Measurements from ENCODE around the gene PCDH19. TPM values are rescaled to one million over a fixed set of nuclear protein-coding genes. Genes with fewer than 3 reads are reported as not detected.
A peak's percentile ranks its signal among the peaks of the same experiment; 100 is the strongest.

The PCDH19 gene
- total and polyA plus RNA-seq, 12 donors, result 0.07 to 0.35 (median 0.14) TPM; not detected in 1

GRCh38 chrX:100418556-100418955, 8.5 kb upstream of the PCDH19 start:
- no peak overlapping the region for H3K4me3 ChIP-seq
- H3K9me3 ChIP-seq (replicated peaks in 1 of 3), result no peaks in the 10 kb centered on the region
- intact Hi-C loops (cut with DNase I), result no loop called here
- 51 to 73% (median 65%) methylated on average over 2 of the region's 2 CpGs for WGBS, 4 donors
- no peaks in the 10 kb centered on the region for H3K4me1 ChIP-seq (replicated peaks in 1 of 2)
- no peak overlapping the region for H3K27ac ChIP-seq
- H3K36me3 ChIP-seq (replicated peaks in 1 of 2), result no peaks in the 10 kb centered on the region
- peaks cover 26% of the 10 kb centered on the region for H3K27me3 ChIP-seq
- DNase-seq, result no peak
- TF ChIP-seq CTCF (IDR thresholded peaks at IDR 0.05) (no peak), POLR2A (IDR thresholded peaks at IDR 0.05) (no peak)

DNA sequence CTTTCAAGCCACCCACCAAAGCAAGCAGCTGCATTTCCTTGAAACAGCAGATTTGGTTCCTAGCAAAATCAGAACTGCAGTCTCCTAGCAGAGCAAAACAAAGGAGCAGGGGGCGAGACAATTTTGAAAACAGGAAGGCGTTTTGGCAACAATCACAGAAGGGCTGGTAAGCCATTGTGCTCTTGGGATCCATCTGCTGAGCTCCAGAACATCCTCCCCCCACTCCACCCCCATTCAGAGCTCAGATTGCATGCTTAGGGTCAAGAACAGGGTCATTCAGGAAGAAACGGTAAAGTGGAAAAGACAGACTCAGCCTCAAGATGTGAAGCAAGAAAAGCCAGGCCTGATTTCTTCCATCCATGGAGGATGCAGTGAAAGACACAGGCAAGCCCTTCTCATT, 7.6 kb upstream of the PCDH19 start:
- WGBS, 4 donors, result 27 to 45% (median 37%) methylated on average over 3 of the region's 3 CpGs
- H3K27ac ChIP-seq, result no peak overlapping the region

DNA sequence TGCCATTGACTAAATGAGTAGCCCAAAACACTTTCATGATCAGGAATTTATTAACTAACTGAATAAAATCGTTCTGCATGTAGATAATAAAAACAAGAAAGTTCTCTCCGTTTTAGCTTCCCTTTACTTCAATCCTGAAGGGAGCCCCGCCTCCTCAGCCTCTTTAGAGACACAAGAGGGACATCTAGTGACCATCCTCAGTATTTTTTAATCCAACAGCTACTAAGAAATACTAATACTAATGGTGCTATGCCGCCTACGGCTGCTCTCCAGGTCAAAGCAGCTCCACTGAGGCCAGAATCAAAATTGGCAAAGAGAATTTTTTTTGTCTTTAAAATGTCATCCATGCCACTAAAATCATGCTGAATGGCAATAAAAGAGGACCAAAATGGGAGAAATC, 3.2 kb upstream of the PCDH19 start:
- H3K4me3 ChIP-seq, result no peak overlapping the region
- H3K27me3 ChIP-seq, result peaks cover 63% of the 10 kb centered on the region
- no peak for TF ChIP-seq POLR2A (IDR thresholded peaks at IDR 0.05)
- TF ChIP-seq CTCF (IDR thresholded peaks at IDR 0.05), result peak; percentile 31 to 67 (median 48)
- peaks cover 0 to 3% of the 10 kb centered on the region in 2 donors for H3K4me1 ChIP-seq (replicated peaks in 1 of 2)
- H3K36me3 ChIP-seq (replicated peaks in 1 of 2), result no peaks in the 10 kb centered on the region
- WGBS, 4 donors, result 0 to 5% (median 2%) methylated on average over 5 of the region's 5 CpGs
- no peaks in the 10 kb centered on the region for H3K9me3 ChIP-seq (replicated peaks in 1 of 3)
- intact Hi-C loops (cut with DNase I), result no loop called here
- no peak overlapping the region for H3K27ac ChIP-seq
- peak; percentile 30 to 71 (median 59) for DNase-seq

More for the DNA sequence above, 7.6 kb upstream of the PCDH19 start:
- H3K4me3 ChIP-seq, result no peak overlapping the region
- TF ChIP-seq POLR2A (IDR thresholded peaks at IDR 0.05) (no peak), CTCF (IDR thresholded peaks at IDR 0.05) (no peak)
- no peaks in the 10 kb centered on the region for H3K36me3 ChIP-seq (replicated peaks in 1 of 2)
- no peaks in the 10 kb centered on the region for H3K4me1 ChIP-seq (replicated peaks in 1 of 2)
- no peak for DNase-seq
- intact Hi-C loops (cut with DNase I), result no loop called here
- peaks cover 34% of the 10 kb centered on the region for H3K27me3 ChIP-seq
- no peaks in the 10 kb centered on the region for H3K9me3 ChIP-seq (replicated peaks in 1 of 3)

- H3K9me3 ChIP-seq (replicated peaks in 1 of 3), result no peaks in the 10 kb centered on the region
- DNase-seq, result no peak
- peaks cover 75% of the 10 kb centered on the region for H3K27me3 ChIP-seq
- peaks cover 0 to 3% of the 10 kb centered on the region in 2 donors for H3K4me1 ChIP-seq (replicated peaks in 1 of 2)
- WGBS, 4 donors, result 14 to 35% (median 26%) methylated on average over 25 to 36 of the region's 36 CpGs
- intact Hi-C loops (cut with DNase I), result no loop called here
- H3K4me3 ChIP-seq, result no peak overlapping the region
- no peak for TF ChIP-seq CTCF (IDR thresholded peaks at IDR 0.05)
- no peak for TF ChIP-seq POLR2A (IDR thresholded peaks at IDR 0.05)
- H3K27ac ChIP-seq, result no peak overlapping the region
- no peaks in the 10 kb centered on the region for H3K36me3 ChIP-seq (replicated peaks in 1 of 2)
Observed at GRCh38 chrX:100411802-100412715, 2.0 kb upstream of the PCDH19 start.

Measured in adrenal gland (tissue), 12 donors.